AG04449 (cell line): ENCODE results near the gene KCNJ4.
"Not testable (repeated sequence)": the region's sequence is repeated elsewhere in the genome, so short reads cannot be mapped to it uniquely, and the experiment has no call there.

ENCODE experiments used
- CTCF ChIA-PET: fragments of 350-600 bp; formaldehyde crosslinking; extraction: SDS; loops from one replicate; lab custom pipeline; 2021; ENCODE audit warnings: antibody characterized with exemption; lab: Yijun Ruan, JAX
- POLR2A ChIA-PET: fragments of 400-600, 350-600 bp; formaldehyde crosslinking; extraction: SDS; loops from one replicate; lab custom pipeline; 2020; ENCODE audit warnings: antibody characterized with exemption, inconsistent platforms; lab: Yijun Ruan, JAX
- DNase-seq: peaks from one replicate; pipeline ENCODE4 v3.0.0-alpha.2; 2010; ENCODE audit warnings: low read depth, low spot score
- H3K4me3 ChIP-seq: 2 replicates; pipeline ENCODE4 v1.5.1; 2011; ENCODE audit warnings: low read depth, mild to moderate bottlenecking, control low read depth, low read length
- TF ChIP-seq, protein P1 (sequence below): IDR thresholded peaks from one replicate; pipeline ENCODE4 v1.5.1; 2011; ENCODE audit warnings: mild to moderate bottlenecking, moderate library complexity, low read length, control low read depth, inconsistent platforms; ENCODE audit not compliant: insufficient read depth; ENCODE audit errors: missing control alignments

KCNJ4 gene

DNA sequence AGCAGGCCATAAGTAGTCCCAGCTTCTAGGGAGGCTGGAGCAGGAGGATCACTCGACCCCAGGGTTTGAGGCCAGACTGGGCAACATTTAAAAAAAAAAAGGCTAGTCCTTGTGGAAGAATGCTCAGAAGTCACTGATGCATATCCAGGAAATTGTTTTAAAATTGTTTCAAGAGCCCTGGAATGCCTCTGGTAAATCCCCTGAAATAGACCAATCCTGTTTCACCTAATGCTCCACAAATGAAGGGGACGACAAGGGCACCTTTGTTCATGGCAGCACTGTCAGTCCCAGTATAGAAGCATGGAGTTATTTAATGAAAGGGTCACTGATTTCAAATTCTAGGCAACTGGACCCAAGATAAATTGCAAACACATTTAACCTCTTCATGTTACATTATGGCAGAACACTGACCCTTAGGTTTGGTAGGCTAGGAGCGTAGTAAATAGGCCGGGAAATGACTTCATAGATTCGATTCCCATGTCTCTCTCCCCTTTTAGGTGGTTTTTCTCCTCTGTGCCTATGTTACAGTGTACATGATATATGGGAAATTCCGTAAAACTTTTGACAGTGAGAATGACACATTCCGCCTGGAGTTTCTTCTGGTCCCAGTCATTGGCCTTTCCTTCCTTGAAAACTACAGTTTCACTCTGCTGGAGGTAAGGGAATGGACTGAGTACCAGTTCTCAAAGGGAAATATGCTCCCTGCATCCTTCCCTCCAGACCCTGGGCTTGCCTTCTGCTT, 24.3 kb upstream of the KCNJ4 start:
- TF ChIP-seq, protein P1, sequence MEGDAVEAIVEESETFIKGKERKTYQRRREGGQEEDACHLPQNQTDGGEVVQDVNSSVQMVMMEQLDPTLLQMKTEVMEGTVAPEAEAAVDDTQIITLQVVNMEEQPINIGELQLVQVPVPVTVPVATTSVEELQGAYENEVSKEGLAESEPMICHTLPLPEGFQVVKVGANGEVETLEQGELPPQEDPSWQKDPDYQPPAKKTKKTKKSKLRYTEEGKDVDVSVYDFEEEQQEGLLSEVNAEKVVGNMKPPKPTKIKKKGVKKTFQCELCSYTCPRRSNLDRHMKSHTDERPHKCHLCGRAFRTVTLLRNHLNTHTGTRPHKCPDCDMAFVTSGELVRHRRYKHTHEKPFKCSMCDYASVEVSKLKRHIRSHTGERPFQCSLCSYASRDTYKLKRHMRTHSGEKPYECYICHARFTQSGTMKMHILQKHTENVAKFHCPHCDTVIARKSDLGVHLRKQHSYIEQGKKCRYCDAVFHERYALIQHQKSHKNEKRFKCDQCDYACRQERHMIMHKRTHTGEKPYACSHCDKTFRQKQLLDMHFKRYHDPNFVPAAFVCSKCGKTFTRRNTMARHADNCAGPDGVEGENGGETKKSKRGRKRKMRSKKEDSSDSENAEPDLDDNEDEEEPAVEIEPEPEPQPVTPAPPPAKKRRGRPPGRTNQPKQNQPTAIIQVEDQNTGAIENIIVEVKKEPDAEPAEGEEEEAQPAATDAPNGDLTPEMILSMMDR, result no peak
- no peak overlapping the region for H3K4me3 ChIP-seq
- no peak for DNase-seq
- CTCF ChIA-PET, result interaction anchor here (1.0 kb wide), 1 partner anchor 427 kb away, joined by 6 read pairs; no protein-coding TSS in a partner anchor
- POLR2A ChIA-PET, result interaction anchor here (0.6 kb wide), 1 partner anchor 9 kb away, joined by 3 read pairs; no protein-coding TSS in a partner anchor

DNA sequence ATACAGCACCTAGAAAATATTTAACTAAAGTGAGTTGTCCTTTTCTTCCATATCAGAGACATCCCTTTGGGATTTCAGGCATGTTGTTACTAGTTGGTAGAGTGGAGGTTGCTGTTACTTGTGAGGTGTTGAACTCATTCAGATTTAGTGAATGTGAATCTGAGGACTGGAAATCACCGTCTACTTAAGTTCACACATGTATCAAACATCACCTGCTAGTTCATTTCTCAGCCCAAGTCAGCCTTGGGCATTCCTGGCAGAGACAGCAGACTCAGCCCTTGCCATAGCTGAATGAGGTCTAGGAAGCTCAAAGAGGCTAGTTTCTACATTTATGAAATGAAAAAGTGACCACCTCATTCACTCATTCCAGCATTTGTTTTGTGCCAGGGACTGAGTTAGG, 22.6 kb upstream of the KCNJ4 start:
- TF ChIP-seq, protein P1, result no peak
- no peak overlapping the region for H3K4me3 ChIP-seq
- no peak for DNase-seq
- ChIA-PET CTCF (interaction anchor here (1.3 to 1.6 kb wide), 2 partner anchors 9 to 94 kb away, joined by 3 to 6 read pairs; partner anchors contain the start of gene KDELR3), POLR2A (interaction anchor here (0.8 kb wide), 1 partner anchor 8 kb away, joined by 3 read pairs; no protein-coding TSS in a partner anchor)

DNA sequence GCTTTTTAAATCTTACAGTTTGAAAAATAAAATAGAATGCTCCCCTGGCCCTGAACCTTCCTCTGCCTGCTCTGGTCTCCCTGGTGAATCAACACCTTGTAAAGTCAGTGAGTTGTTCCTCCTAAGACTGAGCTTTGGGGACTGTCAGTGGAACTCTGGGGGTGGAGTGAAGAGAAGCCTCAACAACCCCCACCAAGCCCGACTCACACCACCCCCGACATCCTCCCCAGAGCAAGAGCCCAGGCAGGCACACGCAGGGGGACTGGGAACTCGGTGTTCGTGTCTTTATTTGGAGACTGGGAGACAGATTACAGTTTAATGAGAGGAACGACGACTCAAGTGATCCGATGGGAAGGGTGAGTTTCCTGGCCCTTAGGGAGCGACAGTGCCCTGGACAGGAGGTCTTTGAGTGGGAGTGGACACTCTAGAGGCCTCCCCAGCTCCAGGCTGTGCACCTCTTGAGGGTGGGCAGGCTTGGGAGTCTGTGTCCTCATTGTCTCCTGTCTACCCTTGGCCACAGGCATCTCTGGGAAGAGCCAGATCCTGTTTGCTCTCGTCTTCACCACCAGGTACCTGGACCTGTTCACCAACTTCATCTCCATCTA, 19.1 kb upstream of the KCNJ4 start:
- POLR2A ChIA-PET, result no interaction called here
- TF ChIP-seq, protein P1, result no peak
- DNase-seq, result no peak
- CTCF ChIA-PET, result no interaction called here
- H3K4me3 ChIP-seq, result no peak overlapping the region

DNA sequence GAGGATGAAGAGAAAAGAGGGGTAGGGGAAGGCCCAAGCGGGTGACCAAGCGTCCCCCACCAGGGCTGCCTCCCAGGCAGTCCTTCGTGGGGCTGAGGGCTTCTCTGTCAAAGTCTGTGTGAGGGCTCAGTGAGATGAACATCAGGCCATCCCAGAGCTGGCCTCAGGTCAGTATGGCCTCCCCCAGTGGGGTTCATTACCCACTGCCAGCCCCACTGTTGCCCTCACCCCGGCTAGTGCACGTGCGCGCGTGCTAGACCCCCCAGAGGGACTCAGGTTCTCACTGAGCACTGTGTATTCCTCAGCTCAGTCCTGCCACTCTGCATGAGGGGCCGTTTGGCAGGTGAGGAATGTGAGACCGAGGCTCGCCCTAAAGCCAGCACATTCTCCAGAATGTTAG, 16.2 kb upstream of the KCNJ4 start:
- CTCF ChIA-PET, result interaction anchor here (0.9 to 1.1 kb wide), 2 partner anchors 11 to 419 kb away, joined by 3 to 7 read pairs; no protein-coding TSS in a partner anchor
- DNase-seq, result no peak
- TF ChIP-seq, protein P1, result no peak
- no peak overlapping the region for H3K4me3 ChIP-seq
- POLR2A ChIA-PET, result interaction anchor here (1.8 kb wide), 1 partner anchor 10 kb away, joined by 6 read pairs; no protein-coding TSS in a partner anchor

DNA sequence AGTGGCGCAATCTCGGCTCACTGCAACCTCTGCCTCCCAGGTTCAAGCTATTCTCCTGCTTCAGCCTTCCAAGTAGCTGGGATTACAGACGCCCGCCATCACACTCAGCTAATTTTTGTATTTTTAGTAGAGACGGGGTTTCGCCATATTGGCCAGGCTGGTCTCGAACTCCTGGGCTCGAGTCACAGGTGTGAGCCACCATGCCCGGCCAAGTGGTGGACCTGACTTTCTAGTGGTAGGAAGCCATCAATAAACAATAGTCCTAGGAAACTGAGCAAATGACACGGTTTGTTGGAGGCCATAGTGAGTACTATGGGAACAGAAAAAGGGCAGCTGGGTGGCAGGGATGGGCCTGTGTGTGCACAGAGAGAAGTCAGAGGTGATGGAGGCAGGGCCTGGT, 15.2 kb upstream of the KCNJ4 start:
- ChIA-PET CTCF (interaction anchor here (0.9 to 1.1 kb wide), 3 partner anchors 12 to 418 kb away, joined by 3 to 7 read pairs (median 3); no protein-coding TSS in a partner anchor), POLR2A (interaction anchor here (1.8 kb wide), 1 partner anchor 11 kb away, joined by 6 read pairs; no protein-coding TSS in a partner anchor)
- not testable (repeated sequence) for H3K4me3 ChIP-seq, DNase-seq

DNA sequence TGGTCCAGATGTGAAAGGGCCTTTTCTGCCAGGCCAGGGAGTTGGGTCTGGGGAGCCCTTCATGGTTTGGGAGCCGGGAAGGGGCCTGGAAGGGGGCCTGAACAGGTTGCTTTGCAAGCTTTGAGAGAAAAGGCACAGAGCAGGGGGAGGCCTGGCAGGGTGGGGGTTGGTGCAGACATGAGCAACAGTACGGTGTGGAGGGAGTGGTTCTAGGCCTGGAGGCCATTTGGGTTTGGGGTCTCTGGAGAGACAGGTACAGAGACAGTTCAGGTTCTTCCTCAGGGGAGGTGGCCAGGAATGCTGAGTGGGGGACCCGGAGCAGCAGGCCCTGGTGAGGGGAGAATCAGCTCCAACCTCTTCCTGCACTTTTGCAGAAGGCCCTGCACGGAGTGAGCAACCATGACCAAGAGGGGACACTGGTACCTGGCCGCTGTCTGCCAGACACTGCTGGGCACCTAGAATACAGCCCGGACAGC, 14.3 kb upstream of the KCNJ4 start:
- TF ChIP-seq, protein P1, result no peak
- ChIA-PET CTCF (interaction anchor here (0.9 to 1.1 kb wide), 3 partner anchors 25 to 355 kb away, joined by 3 to 4 read pairs (median 3); no protein-coding TSS in a partner anchor), POLR2A (interaction anchor here (0.7 to 1.8 kb wide), 2 partner anchors 9 to 12 kb away, joined by 3 to 6 read pairs; no protein-coding TSS in a partner anchor)
- H3K4me3 ChIP-seq, result peak overlapping the region; percentile 94
- DNase-seq, result no peak
